ENCODE results near the gene GABRG3.

The GABRG3 gene

GRCh38 chr15:27081676-27082418 lies 110.9 kb downstream of the GABRG3 start:
- Histone ChIP-seq H3K9me3 (no peaks in the 10 kb centered on the region), H3K36me3 (no peaks in the 10 kb centered on the region), H3K27me3 (no peaks in the 10 kb centered on the region), H3K4me3 (ENCODE audit: low read depth in 1 of 2, low read length in 1 of 2) (no peak overlapping the region), H3K27ac (no peak overlapping the region), H3K4me1 (ENCODE audit: control insufficient read depth in 1 of 2, insufficient read depth in 1 of 2, low read depth in 1 of 2, low read length in 1 of 2) (no peaks in the 10 kb centered on the region)
- TF ChIP-seq, protein P1, sequence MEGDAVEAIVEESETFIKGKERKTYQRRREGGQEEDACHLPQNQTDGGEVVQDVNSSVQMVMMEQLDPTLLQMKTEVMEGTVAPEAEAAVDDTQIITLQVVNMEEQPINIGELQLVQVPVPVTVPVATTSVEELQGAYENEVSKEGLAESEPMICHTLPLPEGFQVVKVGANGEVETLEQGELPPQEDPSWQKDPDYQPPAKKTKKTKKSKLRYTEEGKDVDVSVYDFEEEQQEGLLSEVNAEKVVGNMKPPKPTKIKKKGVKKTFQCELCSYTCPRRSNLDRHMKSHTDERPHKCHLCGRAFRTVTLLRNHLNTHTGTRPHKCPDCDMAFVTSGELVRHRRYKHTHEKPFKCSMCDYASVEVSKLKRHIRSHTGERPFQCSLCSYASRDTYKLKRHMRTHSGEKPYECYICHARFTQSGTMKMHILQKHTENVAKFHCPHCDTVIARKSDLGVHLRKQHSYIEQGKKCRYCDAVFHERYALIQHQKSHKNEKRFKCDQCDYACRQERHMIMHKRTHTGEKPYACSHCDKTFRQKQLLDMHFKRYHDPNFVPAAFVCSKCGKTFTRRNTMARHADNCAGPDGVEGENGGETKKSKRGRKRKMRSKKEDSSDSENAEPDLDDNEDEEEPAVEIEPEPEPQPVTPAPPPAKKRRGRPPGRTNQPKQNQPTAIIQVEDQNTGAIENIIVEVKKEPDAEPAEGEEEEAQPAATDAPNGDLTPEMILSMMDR (IDR thresholded peaks at IDR 0.05) = no peak

GRCh38 chr15:27082526-27082925 lies 111.5 kb downstream of the GABRG3 start:
- Histone ChIP-seq H3K4me3 (ENCODE audit: low read depth in 1 of 2, low read length in 1 of 2) (no peak overlapping the region), H3K36me3 (no peaks in the 10 kb centered on the region), H3K4me1 (ENCODE audit: control insufficient read depth in 1 of 2, insufficient read depth in 1 of 2, low read depth in 1 of 2, low read length in 1 of 2) (no peaks in the 10 kb centered on the region), H3K27me3 (no peaks in the 10 kb centered on the region), H3K9me3 (no peaks in the 10 kb centered on the region), H3K27ac (no peak overlapping the region)
- TF ChIP-seq, protein P1 (IDR thresholded peaks at IDR 0.05) = no peak

DNA sequence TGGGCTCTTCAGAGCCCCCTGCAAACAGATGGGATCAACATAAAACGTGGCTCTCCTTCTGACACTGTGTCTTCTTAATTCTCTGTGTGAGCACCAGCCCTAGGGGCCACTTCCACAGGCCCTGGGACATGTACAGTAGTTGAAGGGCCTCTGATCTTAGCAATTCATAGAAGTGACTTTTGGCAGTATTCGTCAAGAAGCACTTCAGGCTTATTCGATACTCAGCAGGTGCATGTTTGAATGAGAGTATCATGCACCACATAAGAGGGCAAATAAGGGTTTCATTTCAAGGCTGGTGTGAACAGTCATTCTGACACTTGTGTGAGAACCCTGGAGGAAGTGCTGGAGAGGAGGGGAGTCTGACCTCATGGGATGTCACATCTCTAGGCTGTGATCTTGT lies 113.9 kb downstream of the GABRG3 start:
- no peak overlapping the region for H3K27ac ChIP-seq
- no peak overlapping the region for H3K4me3 ChIP-seq (ENCODE audit: low read depth in 1 of 2, low read length in 1 of 2)
- TF ChIP-seq, protein P1 (IDR thresholded peaks at IDR 0.05) = no peak
- H3K27me3 ChIP-seq = no peaks in the 10 kb centered on the region
- no peaks in the 10 kb centered on the region for H3K36me3 ChIP-seq
- H3K4me1 ChIP-seq (ENCODE audit: control insufficient read depth in 1 of 2, insufficient read depth in 1 of 2, low read depth in 1 of 2, low read length in 1 of 2) = no peaks in the 10 kb centered on the region
- no peaks in the 10 kb centered on the region for H3K9me3 ChIP-seq

- TF ChIP-seq, protein P1 (IDR thresholded peaks at IDR 0.05) = no peak
- H3K27ac ChIP-seq = no peak overlapping the region
Measured at GRCh38 chr15:27086149-27086548, 115.2 kb downstream of the GABRG3 start.

GRCh38 chr15:27086805-27087204 lies 115.8 kb downstream of the GABRG3 start:
- TF ChIP-seq, protein P1 (IDR thresholded peaks at IDR 0.05) = no peak
- Histone ChIP-seq H3K4me1 (ENCODE audit: control insufficient read depth in 1 of 2, insufficient read depth in 1 of 2, low read depth in 1 of 2, low read length in 1 of 2) (no peaks in the 10 kb centered on the region), H3K4me3 (ENCODE audit: low read depth in 1 of 2, low read length in 1 of 2) (no peak overlapping the region), H3K9me3 (no peaks in the 10 kb centered on the region), H3K27me3 (no peaks in the 10 kb centered on the region), H3K27ac (no peak overlapping the region), H3K36me3 (no peaks in the 10 kb centered on the region)

More at GRCh38 chr15:27086149-27086548, 115.2 kb downstream of the GABRG3 start:
- no peaks in the 10 kb centered on the region for H3K4me1 ChIP-seq (ENCODE audit: control insufficient read depth in 1 of 2, insufficient read depth in 1 of 2, low read depth in 1 of 2, low read length in 1 of 2)
- no peaks in the 10 kb centered on the region for H3K9me3 ChIP-seq
- no peaks in the 10 kb centered on the region for H3K27me3 ChIP-seq
- H3K4me3 ChIP-seq (ENCODE audit: low read depth in 1 of 2, low read length in 1 of 2) = no peak overlapping the region
- no peaks in the 10 kb centered on the region for H3K36me3 ChIP-seq
